DOHH2 (cell line): ENCODE results near the gene SEPTIN1.

ENCODE experiments used
- EZH2phosphoT487 ChIP-seq: fragments of 200-600 bp; sonication (generic); IDR thresholded peaks from 2 replicates; pipeline ENCODE4 v1.6.1; 2017; ENCODE audit warnings: borderline replicate concordance, mild to moderate bottlenecking, antibody characterized with exemption, low read length, moderate library complexity, mixed read lengths
- TF ChIP-seq, protein P1 (sequence below): fragments of 200-600 bp; sonication (generic); IDR thresholded peaks from one replicate; pipeline ENCODE4 v1.5.1; 2014; ENCODE audit warnings: antibody characterized with exemption, mild to moderate bottlenecking, low read depth, low read length; ENCODE audit not compliant: poor library complexity, severe bottlenecking

DNA sequence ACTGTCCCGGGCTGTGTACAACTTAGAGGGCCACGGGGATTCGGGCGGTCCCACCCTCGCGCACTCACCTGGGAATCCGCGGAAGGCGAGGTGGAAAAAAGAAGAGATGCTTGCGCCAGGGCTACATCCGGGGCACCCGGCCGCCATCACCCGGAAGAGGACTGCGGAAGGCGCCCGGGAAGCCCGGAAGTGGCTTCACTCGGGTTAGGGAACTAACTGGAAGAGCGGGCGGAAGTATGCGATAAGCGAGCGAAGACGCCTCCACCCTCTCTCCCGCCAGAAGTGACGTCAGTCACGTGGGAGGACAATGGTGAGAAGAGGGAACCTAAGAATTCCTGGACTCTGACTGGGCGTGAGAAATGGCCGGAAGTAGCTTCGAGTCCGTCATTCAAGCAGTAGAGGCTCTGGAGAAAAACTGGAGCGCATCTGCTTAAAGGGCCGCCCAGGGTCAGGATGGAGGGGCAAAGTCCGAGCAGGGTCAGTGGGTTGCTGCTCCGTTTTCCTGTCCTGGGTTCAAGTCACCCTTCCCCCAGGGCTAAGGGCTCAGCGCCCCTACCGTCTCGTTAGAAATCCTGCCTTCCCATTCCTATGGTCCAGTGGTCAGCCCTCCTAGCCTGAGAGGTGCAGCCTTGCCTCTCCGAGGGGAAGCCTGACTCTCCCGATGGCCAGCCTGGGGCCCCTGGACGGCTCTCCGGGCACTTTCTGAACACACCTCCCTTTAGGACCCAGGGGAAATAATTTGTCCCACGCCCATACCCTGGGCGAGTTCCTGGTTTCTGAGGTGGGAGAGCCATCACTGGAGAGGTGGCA, 27.0 kb downstream of the SEPTIN1 start, which contains the start of gene CD2BP2:
- TF ChIP-seq, protein P1, sequence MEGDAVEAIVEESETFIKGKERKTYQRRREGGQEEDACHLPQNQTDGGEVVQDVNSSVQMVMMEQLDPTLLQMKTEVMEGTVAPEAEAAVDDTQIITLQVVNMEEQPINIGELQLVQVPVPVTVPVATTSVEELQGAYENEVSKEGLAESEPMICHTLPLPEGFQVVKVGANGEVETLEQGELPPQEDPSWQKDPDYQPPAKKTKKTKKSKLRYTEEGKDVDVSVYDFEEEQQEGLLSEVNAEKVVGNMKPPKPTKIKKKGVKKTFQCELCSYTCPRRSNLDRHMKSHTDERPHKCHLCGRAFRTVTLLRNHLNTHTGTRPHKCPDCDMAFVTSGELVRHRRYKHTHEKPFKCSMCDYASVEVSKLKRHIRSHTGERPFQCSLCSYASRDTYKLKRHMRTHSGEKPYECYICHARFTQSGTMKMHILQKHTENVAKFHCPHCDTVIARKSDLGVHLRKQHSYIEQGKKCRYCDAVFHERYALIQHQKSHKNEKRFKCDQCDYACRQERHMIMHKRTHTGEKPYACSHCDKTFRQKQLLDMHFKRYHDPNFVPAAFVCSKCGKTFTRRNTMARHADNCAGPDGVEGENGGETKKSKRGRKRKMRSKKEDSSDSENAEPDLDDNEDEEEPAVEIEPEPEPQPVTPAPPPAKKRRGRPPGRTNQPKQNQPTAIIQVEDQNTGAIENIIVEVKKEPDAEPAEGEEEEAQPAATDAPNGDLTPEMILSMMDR: no peak
- no peak for TF ChIP-seq EZH2phosphoT487
